GM18526 (cell line): ENCODE data around the gene SEZ6.

ENCODE experiments used
- POLR2A ChIP-seq: IDR thresholded peaks from 3 replicates; pipeline ENCODE4 v1.6.1; 2011; ENCODE audit not compliant: insufficient read length; ENCODE audit errors: extremely low read depth

The SEZ6 gene

GRCh38 chr17:28949185-28950016, 56.4 kb downstream of the SEZ6 start:
- peak; percentile 21 for TF ChIP-seq POLR2A

GRCh38 chr17:28948873-28949184, 57.0 kb downstream of the SEZ6 start:
- TF ChIP-seq POLR2A: no peak

GRCh38 chr17:28948342-28948741, 57.5 kb downstream of the SEZ6 start:
- TF ChIP-seq POLR2A: no peak

GRCh38 chr17:28947639-28948038, 58.2 kb downstream of the SEZ6 start:
- no peak for TF ChIP-seq POLR2A

- TF ChIP-seq POLR2A: no peak
Observed at GRCh38 chr17:28946239-28946638, 59.6 kb downstream of the SEZ6 start.

GRCh38 chr17:28944862-28945741, 60.7 kb downstream of the SEZ6 start:
- no peak for TF ChIP-seq POLR2A

- no peak for TF ChIP-seq POLR2A
Observed at GRCh38 chr17:28944343-28944742, 61.5 kb downstream of the SEZ6 start.

GRCh38 chr17:28942925-28943324, 62.9 kb downstream of the SEZ6 start:
- no peak for TF ChIP-seq POLR2A

- no peak for TF ChIP-seq POLR2A
Observed at GRCh38 chr17:28941251-28941650, 64.6 kb downstream of the SEZ6 start.

- no peak for TF ChIP-seq POLR2A
Observed at GRCh38 chr17:28940675-28941074, 65.2 kb downstream of the SEZ6 start.

GRCh38 chr17:28940142-28940541, 65.7 kb downstream of the SEZ6 start:
- no peak for TF ChIP-seq POLR2A

- TF ChIP-seq POLR2A: no peak
Observed at GRCh38 chr17:28938552-28938951, 67.3 kb downstream of the SEZ6 start.

GRCh38 chr17:28937044-28937729, 68.6 kb downstream of the SEZ6 start:
- TF ChIP-seq POLR2A: no peak

GRCh38 chr17:28935744-28936460, 69.9 kb downstream of the SEZ6 start:
- TF ChIP-seq POLR2A: no peak

GRCh38 chr17:28929787-28930186, 76.0 kb downstream of the SEZ6 start:
- no peak for TF ChIP-seq POLR2A
